ENCODE measurements around the gene ABCG4.

Gene ABCG4

DNA sequence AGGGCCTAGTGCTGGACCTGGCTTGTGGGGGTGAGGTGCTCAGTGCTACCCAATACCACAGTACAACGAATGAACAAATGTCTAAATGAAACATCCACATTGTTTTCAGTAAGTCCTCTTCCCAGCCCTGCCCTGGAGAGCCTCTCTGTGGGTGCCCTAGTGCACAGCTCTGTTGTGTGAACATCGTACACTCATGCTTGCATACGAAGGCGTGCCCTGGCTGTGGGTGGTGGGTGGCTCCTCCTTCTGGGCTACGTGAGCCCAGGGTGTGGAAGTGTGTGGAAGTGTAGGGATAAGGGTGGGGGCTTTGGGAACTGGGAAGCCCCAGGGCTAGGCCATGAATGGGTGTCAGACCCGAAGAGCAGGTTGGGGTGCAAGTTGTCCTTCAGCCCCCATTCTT, 19.1 kb downstream of the ABCG4 start:
- H3K36me3 ChIP-seq (ENCODE audit: control insufficient read depth in 4 of 4, insufficient read depth in 4 of 4, low read length in 3 of 4) = peaks cover 0 to 4% (median 0%) of the 10 kb centered on the region in 4 experiments
- peaks cover 0 to 23% (median 10%) of the 10 kb centered on the region in 4 experiments for H3K4me1 ChIP-seq (ENCODE audit: control extremely low read depth in 1 of 4, control insufficient read depth in 4 of 4, insufficient read depth in 4 of 4, low read length in 3 of 4)
- no peaks in the 10 kb centered on the region for H3K9me3 ChIP-seq (ENCODE audit: control extremely low read depth in 1 of 5, control insufficient read depth in 4 of 5, insufficient read depth in 2 of 5, low read depth in 1 of 5, low read length in 4 of 5)
- no peak overlapping the region for H3K27ac ChIP-seq (ENCODE audit: insufficient read depth in 1 of 2, low read depth in 1 of 2, low read length in 2 of 2, poor library complexity in 1 of 2, severe bottlenecking in 2 of 2)
- CTCF ChIA-PET = interaction anchor here (2.8 to 6.3 kb wide), 2 partner anchors 13 to 29 kb away, joined by 14 to 42 read pairs; no protein-coding TSS in a partner anchor
- no peaks in the 10 kb centered on the region for H3K27me3 ChIP-seq (replicated peaks in 2 of 5; ENCODE audit: control insufficient read depth in 4 of 5, insufficient read depth in 5 of 5, low read length in 4 of 5)
- POLR2A ChIA-PET = no interaction called here
- peak overlapping the region in 2 of 7 experiments; percentile 82 to 87 for H3K4me3 ChIP-seq (ENCODE audit: control insufficient read depth in 1 of 7, extremely low read depth in 1 of 7, insufficient read depth in 4 of 7, low read depth in 2 of 7, low read length in 6 of 7)
- no peak for DNase-seq
- 68% methylated on average over 5 of the region's 6 CpGs for WGBS (ENCODE audit: insufficient coverage)

- peaks cover 0 to 9% (median 2%) of the 10 kb centered on the region in 4 experiments for H3K36me3 ChIP-seq (ENCODE audit: control insufficient read depth in 4 of 4, insufficient read depth in 4 of 4, low read length in 3 of 4)
- CTCF ChIA-PET = interaction anchor here (0.6 to 6.3 kb wide), 18 partner anchors 9 to 116 kb away, joined by 3 to 42 read pairs (median 4); no protein-coding TSS in a partner anchor
- under 1% methylated on average over 54 of the region's 63 CpGs for WGBS (ENCODE audit: insufficient coverage)
Observed at GRCh38 chr11:119168471-119169281, 19.8 kb downstream of the ABCG4 start, which contains the start of gene NLRX1. Gene NLRX1, plus strand, starts transcription at chr11:119168725. Its CDS starts 2,679 bp downstream, at chr11:119171404.

GRCh38 chr11:119169282-119169719, 20.4 kb downstream of the ABCG4 start:
- POLR2A ChIA-PET = interaction anchor here (0.6 to 1.3 kb wide), 3 partner anchors 9 to 47 kb away, joined by 3 to 4 read pairs (median 3); partner anchors contain the start of gene HINFP
- DNase-seq = peak; percentile 27 to 76 (median 72)
- WGBS (ENCODE audit: insufficient coverage) = 22% methylated on average over 15 of the region's 15 CpGs

More at GRCh38 chr11:119168471-119169281, 19.8 kb downstream of the ABCG4 start, which contains the start of gene NLRX1:
- POLR2A ChIA-PET = interaction anchor here (0.6 to 1.3 kb wide), 3 partner anchors 10 to 47 kb away, joined by 3 to 4 read pairs (median 3); partner anchors contain the start of gene HINFP
- peak within 1 kb of the TSS; percentile 68 to 87 (median 79) for H3K4me3 ChIP-seq (ENCODE audit: control insufficient read depth in 1 of 7, extremely low read depth in 1 of 7, insufficient read depth in 4 of 7, low read depth in 2 of 7, low read length in 6 of 7)
- peak; percentile 82 to 93 (median 92) for DNase-seq
- peak within 1 kb of the TSS; percentile 40 to 66 for H3K27ac ChIP-seq (ENCODE audit: insufficient read depth in 1 of 2, low read depth in 1 of 2, low read length in 2 of 2, poor library complexity in 1 of 2, severe bottlenecking in 2 of 2)
- no peaks in the 10 kb centered on the region for H3K27me3 ChIP-seq (replicated peaks in 2 of 5; ENCODE audit: control insufficient read depth in 4 of 5, insufficient read depth in 5 of 5, low read length in 4 of 5)
- H3K9me3 ChIP-seq (ENCODE audit: control extremely low read depth in 1 of 5, control insufficient read depth in 4 of 5, insufficient read depth in 2 of 5, low read depth in 1 of 5, low read length in 4 of 5) = no peaks in the 10 kb centered on the region
- H3K4me1 ChIP-seq (ENCODE audit: control extremely low read depth in 1 of 4, control insufficient read depth in 4 of 4, insufficient read depth in 4 of 4, low read length in 3 of 4) = peaks cover 0 to 23% (median 10%) of the 10 kb centered on the region in 4 experiments

GRCh38 chr11:119172513-119172912, 23.7 kb downstream of the ABCG4 start:
- 100% methylated on average over 2 of the region's 2 CpGs for WGBS (ENCODE audit: insufficient coverage)
- no peak overlapping the region for H3K27ac ChIP-seq (ENCODE audit: insufficient read depth in 1 of 2, low read depth in 1 of 2, low read length in 2 of 2, poor library complexity in 1 of 2, severe bottlenecking in 2 of 2)
- no peak overlapping the region for H3K4me3 ChIP-seq (ENCODE audit: control insufficient read depth in 1 of 7, extremely low read depth in 1 of 7, insufficient read depth in 4 of 7, low read depth in 2 of 7, low read length in 6 of 7)
- ChIA-PET POLR2A (no interaction called here), CTCF (interaction anchor here (1.0 to 4.2 kb wide), 5 partner anchors 23 to 70 kb away, joined by 3 to 25 read pairs (median 4); no protein-coding TSS in a partner anchor)
- peaks cover 0 to 29% (median 11%) of the 10 kb centered on the region in 4 experiments for H3K4me1 ChIP-seq (ENCODE audit: control extremely low read depth in 1 of 4, control insufficient read depth in 4 of 4, insufficient read depth in 4 of 4, low read length in 3 of 4)
- no peaks in the 10 kb centered on the region for H3K27me3 ChIP-seq (replicated peaks in 2 of 5; ENCODE audit: control insufficient read depth in 4 of 5, insufficient read depth in 5 of 5, low read length in 4 of 5)
- H3K36me3 ChIP-seq (ENCODE audit: control insufficient read depth in 4 of 4, insufficient read depth in 4 of 4, low read length in 3 of 4) = peaks cover 2 to 31% (median 12%) of the 10 kb centered on the region in 4 experiments
- no peaks in the 10 kb centered on the region for H3K9me3 ChIP-seq (ENCODE audit: control extremely low read depth in 1 of 5, control insufficient read depth in 4 of 5, insufficient read depth in 2 of 5, low read depth in 1 of 5, low read length in 4 of 5)
- DNase-seq = peak in 2 of 3 donors; percentile 42 to 45

More at GRCh38 chr11:119169282-119169719, 20.4 kb downstream of the ABCG4 start:
- Histone ChIP-seq H3K36me3 (ENCODE audit: control insufficient read depth in 4 of 4, insufficient read depth in 4 of 4, low read length in 3 of 4) (peaks cover 0 to 14% (median 6%) of the 10 kb centered on the region in 4 experiments), H3K27me3 (replicated peaks in 2 of 5; ENCODE audit: control insufficient read depth in 4 of 5, insufficient read depth in 5 of 5, low read length in 4 of 5) (no peaks in the 10 kb centered on the region), H3K9me3 (ENCODE audit: control extremely low read depth in 1 of 5, control insufficient read depth in 4 of 5, insufficient read depth in 2 of 5, low read depth in 1 of 5, low read length in 4 of 5) (no peaks in the 10 kb centered on the region), H3K4me3 (ENCODE audit: control insufficient read depth in 1 of 7, extremely low read depth in 1 of 7, insufficient read depth in 4 of 7, low read depth in 2 of 7, low read length in 6 of 7) (peak overlapping the region; percentile 68 to 87 (median 79)), H3K27ac (ENCODE audit: insufficient read depth in 1 of 2, low read depth in 1 of 2, low read length in 2 of 2, poor library complexity in 1 of 2, severe bottlenecking in 2 of 2) (peak overlapping the region; percentile 40 to 66), H3K4me1 (ENCODE audit: control extremely low read depth in 1 of 4, control insufficient read depth in 4 of 4, insufficient read depth in 4 of 4, low read length in 3 of 4) (peaks cover 0 to 23% (median 10%) of the 10 kb centered on the region in 4 experiments)
- CTCF ChIA-PET = interaction anchor here (0.6 to 4.2 kb wide), 17 partner anchors 10 to 115 kb away, joined by 3 to 25 read pairs (median 3); no protein-coding TSS in a partner anchor

- no peaks in the 10 kb centered on the region for H3K27me3 ChIP-seq (replicated peaks in 2 of 5; ENCODE audit: control insufficient read depth in 4 of 5, insufficient read depth in 5 of 5, low read length in 4 of 5)
- DNase-seq = no peak
- no peak overlapping the region for H3K27ac ChIP-seq (ENCODE audit: insufficient read depth in 1 of 2, low read depth in 1 of 2, low read length in 2 of 2, poor library complexity in 1 of 2, severe bottlenecking in 2 of 2)
- CTCF ChIA-PET = interaction anchor here (1.3 to 1.5 kb wide), 2 partner anchors 15 to 27 kb away, joined by 4 to 5 read pairs; no protein-coding TSS in a partner anchor
- H3K4me3 ChIP-seq (ENCODE audit: control insufficient read depth in 1 of 7, extremely low read depth in 1 of 7, insufficient read depth in 4 of 7, low read depth in 2 of 7, low read length in 6 of 7) = no peak overlapping the region
- POLR2A ChIA-PET = no interaction called here
- peaks cover 2 to 31% (median 14%) of the 10 kb centered on the region in 4 experiments for H3K36me3 ChIP-seq (ENCODE audit: control insufficient read depth in 4 of 4, insufficient read depth in 4 of 4, low read length in 3 of 4)
- no peaks in the 10 kb centered on the region for H3K9me3 ChIP-seq (ENCODE audit: control extremely low read depth in 1 of 5, control insufficient read depth in 4 of 5, insufficient read depth in 2 of 5, low read depth in 1 of 5, low read length in 4 of 5)
- H3K4me1 ChIP-seq (ENCODE audit: control extremely low read depth in 1 of 4, control insufficient read depth in 4 of 4, insufficient read depth in 4 of 4, low read length in 3 of 4) = peaks cover 4 to 34% (median 19%) of the 10 kb centered on the region in 4 experiments
- over 99% methylated on average over 18 of the region's 21 CpGs for WGBS (ENCODE audit: insufficient coverage)
Observed at GRCh38 chr11:119173453-119173852, 24.6 kb downstream of the ABCG4 start.

DNA sequence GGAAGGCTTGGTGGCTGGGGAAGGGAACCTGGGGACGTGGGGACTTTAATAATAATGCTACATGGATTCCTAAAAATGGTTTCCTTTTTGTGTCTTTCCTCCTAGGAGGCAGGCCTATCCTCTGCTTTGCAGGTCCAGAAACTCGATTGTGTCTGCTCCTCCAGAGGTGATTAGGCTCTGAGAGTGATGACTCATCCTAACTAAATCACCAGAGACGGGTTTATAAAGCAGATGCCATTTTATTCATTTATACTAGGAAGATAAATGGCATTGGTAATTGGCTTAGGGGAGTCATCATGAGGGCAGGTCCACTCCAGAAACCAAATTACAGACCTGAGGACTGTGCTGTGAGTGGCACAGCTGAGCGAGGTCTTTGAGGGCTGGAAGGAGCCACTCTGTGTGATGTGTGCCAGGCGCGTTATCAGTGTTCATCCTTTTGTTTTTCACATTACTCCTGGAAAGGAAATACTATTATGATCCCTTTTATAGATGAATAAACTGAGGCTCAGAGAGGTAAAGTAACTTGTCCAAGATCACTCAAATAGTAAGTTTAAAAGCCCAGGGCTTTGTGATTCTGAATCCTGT, 26.7 kb downstream of the ABCG4 start:
- H3K27me3 ChIP-seq (replicated peaks in 2 of 5; ENCODE audit: control insufficient read depth in 4 of 5, insufficient read depth in 5 of 5, low read length in 4 of 5) = no peaks in the 10 kb centered on the region
- no peak overlapping the region for H3K27ac ChIP-seq (ENCODE audit: insufficient read depth in 1 of 2, low read depth in 1 of 2, low read length in 2 of 2, poor library complexity in 1 of 2, severe bottlenecking in 2 of 2)
- POLR2A ChIA-PET = no interaction called here
- H3K4me1 ChIP-seq (ENCODE audit: control extremely low read depth in 1 of 4, control insufficient read depth in 4 of 4, insufficient read depth in 4 of 4, low read length in 3 of 4) = peaks cover 4 to 28% (median 12%) of the 10 kb centered on the region in 4 experiments
- 92% methylated on average over 6 of the region's 6 CpGs for WGBS (ENCODE audit: insufficient coverage)
- peaks cover 2 to 40% (median 16%) of the 10 kb centered on the region in 4 experiments for H3K36me3 ChIP-seq (ENCODE audit: control insufficient read depth in 4 of 4, insufficient read depth in 4 of 4, low read length in 3 of 4)
- CTCF ChIA-PET = interaction anchor here (0.8 to 1.6 kb wide), 4 partner anchors 8 to 24 kb away, joined by 3 to 4 read pairs (median 3); no protein-coding TSS in a partner anchor
- no peak for DNase-seq
- H3K9me3 ChIP-seq (ENCODE audit: control extremely low read depth in 1 of 5, control insufficient read depth in 4 of 5, insufficient read depth in 2 of 5, low read depth in 1 of 5, low read length in 4 of 5) = no peaks in the 10 kb centered on the region
- H3K4me3 ChIP-seq (ENCODE audit: control insufficient read depth in 1 of 7, extremely low read depth in 1 of 7, insufficient read depth in 4 of 7, low read depth in 2 of 7, low read length in 6 of 7) = no peak overlapping the region
